Left renal cortex interstitium (tissue), 4 donors: ENCODE measurements around the gene CD83. TPM values are rescaled to one million over a fixed set of nuclear protein-coding genes. Genes with fewer than 3 reads are reported as not detected.
"Not testable (repeated sequence)": the region's sequence is repeated elsewhere in the genome, so short reads cannot be mapped to it uniquely, and the experiment has no call there.

Experiments used
- DNase-seq, 4 donors: peaks; one replicate each; pipeline ENCODE4 v3.0.0-alpha.2; 2013; ENCODE audit warnings: low read depth in 4 of 4, low spot score in 2 of 4, missing footprints in 1 of 4
- polyA plus RNA-seq, 4 donors: library from polyadenylated mRNA; unstranded; fragments of 120-200 nt; gene quantifications; one replicate each; pipeline ENCODE4 v1.2.1, GENCODE V29; 2013; ENCODE audit not compliant: insufficient read length in 4 of 4

Gene CD83
- polyA plus RNA-seq, 4 donors, result 9.4 to 14.7 (median 11.7) TPM

DNA sequence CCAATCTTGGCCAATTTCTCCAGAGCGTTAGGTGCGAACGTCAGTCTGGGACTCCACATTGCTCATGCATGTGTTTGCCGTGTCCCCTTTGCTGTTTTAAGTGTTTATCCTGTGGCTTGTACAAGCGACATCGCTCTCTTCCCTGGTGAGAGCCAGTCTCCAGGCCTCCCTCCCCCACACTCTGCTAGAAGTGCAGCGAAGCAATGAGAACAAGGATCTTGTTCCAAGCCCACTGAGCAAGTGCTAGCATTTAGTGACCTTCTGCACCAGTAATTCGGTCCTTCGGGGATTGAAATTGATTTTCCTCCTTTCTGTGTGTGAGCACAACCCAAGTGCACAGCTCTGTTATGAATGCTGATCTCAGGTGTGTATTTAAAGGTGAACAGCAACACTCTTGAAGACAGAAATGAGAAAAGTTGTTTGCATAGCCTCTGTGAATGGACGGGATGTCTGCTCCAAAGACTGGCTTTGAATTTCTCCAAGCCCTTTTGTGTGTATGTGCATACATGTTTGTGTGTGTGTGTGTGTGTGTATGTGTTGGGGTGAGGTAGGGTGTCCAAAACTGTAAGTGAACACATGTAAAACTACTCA is 29.0 kb downstream of the CD83 start:
- peak in 3 of 4 donors; percentile 44 to 58 (median 53) for DNase-seq

DNA sequence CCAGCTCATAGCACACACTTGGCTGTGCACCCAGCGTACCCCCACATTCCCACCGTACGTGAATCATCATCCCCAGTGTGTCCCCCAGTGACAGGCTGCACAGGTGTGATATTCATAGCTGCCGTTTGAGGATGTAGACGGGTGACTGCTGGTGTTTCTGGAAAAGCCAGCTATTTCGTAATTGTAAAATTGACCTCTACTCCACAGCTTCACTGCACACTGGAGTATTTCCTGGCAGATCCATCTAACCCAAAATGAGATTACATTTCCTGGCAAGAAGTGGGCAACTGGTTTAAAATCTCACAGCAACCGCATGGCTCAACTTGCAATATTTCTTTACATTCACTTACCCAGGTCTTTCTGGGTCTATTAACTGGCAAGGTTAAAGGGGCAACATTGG is 30.3 kb downstream of the CD83 start:
- no peak for DNase-seq

DNA sequence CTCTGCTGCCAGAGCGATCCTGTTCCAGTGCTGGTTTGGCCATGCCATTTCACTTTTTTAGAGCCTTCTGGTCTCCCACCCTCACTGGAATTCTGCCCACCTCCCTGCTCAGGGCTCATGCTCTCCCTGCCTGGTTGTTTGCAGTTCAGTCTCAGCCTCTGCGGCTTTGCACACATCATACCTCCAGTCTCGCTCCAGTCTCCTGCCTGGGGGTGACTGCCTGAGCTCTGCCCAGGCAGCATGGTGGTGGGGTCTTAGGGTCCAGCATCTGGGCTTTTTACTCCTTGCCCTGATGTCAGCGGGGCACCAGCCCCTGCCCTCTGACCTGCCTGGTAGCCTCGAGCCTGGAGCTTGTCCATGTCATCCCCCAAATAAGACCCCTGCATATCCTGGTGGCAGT is 30.9 kb downstream of the CD83 start:
- no peak for DNase-seq

DNA sequence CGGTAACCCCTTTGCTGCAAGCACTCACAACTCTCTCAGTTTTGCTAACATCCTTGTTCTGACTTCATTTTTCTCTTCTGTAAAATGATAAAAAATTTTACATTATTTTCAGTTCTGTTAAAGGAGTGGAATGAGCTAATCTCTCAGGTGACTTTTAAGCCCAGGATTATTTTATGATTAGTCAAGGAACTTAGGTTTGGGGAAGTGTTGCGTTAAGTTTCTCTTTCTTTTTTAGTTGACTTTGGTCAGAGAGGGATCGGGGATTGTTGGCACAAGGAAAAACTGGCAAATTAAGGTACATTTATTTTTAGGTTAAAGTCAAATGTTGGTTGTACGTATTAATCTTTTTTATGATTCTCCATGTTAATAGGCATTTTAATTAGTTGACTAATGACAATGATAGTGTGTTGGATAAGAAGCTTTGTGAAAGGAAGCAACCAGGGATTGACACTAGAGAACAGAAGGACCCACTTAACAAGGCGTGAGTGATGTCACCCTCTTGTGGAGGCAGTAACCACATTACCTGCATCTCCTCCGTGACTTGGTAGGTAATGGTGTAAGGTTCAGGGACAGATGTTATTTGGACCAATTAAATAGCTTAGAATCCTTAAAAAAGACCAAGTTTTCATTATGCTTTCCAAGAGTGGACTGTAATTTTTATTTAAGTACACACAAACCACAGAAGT is 31.6 kb downstream of the CD83 start:
- no peak for DNase-seq

DNA sequence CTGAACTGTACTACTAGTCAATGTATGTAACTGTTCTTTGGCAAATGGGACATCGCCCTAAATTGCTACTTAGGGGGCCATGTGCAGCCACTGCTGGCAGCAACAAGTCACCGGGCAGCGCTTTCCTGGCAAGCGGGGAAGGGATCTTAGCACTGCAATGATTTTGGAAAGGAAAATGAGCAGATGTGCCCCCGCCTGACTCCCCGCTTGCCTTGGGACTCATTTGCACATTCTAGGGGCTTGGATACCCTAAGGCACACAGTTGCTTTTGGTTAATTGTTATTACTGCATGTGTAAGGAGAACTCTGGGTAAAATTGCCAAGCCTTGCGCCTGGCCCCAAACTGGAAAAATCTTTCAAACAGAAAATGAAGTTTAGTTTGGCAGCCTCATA is 32.2 kb downstream of the CD83 start:
- no peak for DNase-seq

DNA sequence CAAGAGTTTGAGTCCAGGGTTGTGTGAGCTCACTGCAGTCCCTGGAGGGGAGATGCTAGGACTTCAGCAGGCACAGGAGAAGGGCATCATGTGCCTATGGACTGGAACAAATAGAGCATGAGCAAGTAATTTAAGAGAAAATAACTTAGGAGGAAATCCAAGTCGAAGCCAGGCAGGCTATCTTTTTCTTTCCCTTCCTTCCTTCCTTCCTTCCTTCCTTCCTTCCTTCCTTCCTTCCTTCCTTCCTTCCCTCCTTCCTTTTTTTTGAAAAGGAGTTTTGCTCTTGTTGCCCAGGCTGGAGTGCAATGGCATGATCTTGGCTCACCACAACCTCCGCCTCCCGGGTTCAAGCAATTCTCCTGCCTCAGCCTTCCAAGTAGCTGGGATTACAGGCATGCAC is 33.7 kb downstream of the CD83 start:
- not testable (repeated sequence) for DNase-seq

DNA sequence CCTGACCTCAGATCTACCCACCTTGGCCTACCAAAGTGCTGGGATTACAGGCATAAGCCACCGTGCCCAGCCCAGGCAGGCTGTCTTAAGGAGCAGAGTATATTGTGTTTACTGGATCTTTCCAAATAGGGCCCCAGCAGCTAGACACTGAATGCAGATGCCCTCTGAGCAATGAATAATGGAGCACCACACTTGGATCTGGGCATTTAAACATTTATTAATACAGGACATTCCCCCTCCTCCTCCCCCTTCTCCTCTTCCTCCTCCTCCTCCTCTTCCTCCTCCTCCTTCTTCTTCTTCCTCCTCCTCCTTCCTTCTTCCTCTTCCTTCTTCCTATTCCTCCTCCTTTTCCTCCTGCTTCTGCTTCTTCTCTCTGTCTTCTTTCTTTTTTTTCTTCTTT is 34.2 kb downstream of the CD83 start:
- DNase-seq, result no peak

DNA sequence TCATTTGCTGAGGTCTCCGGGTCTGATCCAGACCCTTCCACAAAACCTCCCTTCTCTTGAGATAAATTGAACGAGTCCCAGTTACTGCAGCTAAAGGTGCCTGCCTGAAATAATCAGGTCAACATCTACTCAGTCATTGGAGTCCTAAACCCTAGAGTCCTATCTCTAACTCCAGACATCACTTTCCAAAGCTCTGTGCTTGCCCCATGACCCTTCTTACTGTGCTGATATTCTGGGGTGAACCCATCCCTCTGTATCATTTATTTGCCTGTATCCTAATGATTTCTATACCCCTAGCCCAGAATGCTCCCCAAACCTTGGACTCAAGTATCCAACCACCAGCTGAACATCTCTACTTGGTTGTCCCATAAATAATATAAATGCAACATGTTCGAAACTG is 35.7 kb downstream of the CD83 start:
- DNase-seq, result no peak

DNA sequence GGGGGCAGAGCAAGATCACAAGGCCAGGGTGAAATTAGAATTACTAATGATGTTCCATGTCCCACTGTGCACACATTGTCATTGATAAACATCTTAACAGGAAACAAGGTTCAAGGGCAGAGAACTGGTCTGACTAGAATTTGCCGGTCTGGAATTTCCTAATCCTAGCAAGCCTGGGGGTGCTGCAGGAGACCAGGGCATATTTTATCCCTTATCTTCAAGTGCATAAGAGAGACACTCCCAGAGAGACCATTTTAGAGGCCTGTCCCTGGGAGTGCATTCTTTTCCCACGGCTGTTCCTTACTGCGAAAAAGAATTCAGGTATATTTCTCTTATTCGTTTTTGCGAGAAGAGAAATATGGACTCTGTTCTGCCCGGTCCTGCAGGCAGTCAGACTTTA is 41.5 kb downstream of the CD83 start:
- no peak for DNase-seq

DNA sequence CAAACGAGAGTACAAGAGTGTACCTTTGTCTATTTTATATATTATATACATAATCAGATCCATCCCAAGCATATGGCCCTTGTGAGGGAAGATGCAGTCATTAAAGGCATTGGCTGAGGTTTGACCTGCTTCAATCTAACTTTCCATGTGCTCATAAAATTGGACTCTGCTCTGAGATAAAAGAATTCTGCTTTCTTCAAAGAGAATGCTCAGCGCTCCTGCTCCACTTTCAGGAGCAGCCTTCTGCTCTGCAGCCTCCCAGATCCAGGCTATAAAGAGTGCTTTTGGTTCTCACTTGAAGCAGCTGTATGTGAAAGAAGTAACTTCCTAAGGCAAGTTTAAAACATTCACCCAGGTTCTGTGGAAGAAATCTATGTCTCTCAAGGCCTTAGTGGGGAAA is 45.3 kb downstream of the CD83 start:
- DNase-seq, result no peak

DNA sequence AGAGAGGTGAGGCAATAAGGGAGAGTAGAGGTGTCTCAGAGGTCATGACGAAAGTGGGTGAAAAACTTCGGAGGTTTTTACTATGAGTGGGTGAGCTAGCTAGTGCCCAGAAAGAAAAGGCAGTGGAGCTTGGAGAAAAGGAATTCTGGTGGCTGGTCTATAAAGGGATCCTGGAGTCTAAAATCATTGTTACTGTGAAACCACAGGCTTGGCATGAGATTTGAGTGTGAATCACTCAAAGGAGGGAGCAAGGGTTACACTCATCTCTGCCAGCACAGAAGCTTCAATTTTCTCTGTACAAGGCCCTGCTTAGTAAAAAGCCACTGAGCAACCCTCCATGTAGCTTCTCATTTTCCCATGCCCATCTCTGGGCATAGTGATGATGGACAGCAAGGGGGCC is 47.5 kb downstream of the CD83 start:
- no peak for DNase-seq

DNA sequence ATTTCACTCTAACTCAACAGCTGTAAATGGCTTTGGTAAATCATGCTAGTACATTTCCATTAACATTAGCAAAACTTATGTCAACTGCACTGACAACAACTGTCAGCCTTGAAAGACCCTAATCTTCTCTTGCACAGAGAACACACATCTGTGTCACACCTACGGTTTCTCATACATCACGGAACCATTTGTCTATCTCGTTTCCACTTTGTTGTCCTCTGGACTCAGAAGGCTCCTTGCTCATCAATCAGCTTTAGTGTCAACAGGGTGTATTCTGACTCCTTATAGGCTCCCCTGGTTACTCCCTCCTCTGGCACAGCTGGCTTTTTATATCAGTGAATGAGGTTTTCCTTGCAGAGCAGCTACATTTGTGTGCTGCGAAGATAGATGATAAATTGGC is 49.3 kb downstream of the CD83 start:
- peak in 1 of 4 donors; percentile 17 for DNase-seq

DNA sequence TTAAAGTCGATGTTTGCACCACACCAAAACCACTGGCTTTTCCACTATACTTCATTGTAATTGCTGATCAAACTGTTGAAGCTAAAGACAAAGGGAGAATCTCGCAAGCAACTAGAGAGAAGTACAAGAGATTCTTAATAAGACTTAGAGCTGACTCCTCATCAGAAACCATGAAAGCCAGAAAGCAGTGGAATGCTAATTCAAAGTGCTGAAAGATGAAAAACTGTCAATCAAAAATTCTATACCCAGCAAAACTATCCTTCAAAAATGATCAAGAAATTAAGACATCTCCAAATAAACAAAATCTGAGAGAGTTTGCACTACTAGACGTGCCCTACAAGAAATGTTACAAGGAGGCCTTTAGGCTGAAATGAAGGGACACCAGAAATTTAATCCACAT is 52.6 kb downstream of the CD83 start:
- no peak for DNase-seq

DNA sequence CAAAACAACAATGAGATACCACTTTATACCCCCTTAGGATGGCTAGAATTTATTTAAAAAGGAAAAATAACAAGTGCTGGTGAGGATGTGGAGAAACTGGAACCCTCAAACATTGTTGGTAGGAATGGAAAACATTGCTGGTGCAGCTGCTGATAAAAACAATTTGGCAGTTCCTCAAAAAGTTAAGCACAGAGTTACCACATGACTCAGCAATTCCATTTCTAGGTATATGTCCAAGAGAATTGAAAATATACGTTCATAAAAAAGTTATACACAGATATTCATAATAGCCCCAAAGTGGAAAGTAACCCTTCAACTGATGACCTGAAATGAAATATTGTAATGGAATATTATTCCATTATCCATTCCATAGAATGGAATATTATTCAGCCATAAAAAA is 55.0 kb downstream of the CD83 start:
- no peak for DNase-seq

DNA sequence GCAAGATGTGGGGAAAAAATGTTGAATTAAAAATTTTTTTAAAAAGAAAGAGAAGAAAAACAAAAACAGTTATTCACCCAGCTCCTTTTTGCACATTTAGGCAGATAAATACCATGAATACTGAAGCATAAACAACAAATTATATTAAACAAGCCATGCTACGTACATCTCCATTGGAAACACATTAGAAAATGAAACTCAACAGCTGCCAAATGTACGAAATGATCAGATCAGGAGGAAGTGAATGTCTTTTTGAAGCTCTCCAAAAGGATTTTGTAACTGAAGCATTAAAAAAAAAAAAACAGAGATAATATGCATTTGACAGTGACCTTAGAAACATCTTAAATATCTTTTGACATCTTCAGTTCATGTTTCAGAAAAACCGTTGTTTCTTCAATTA is 56.7 kb downstream of the CD83 start:
- no peak for DNase-seq

DNA sequence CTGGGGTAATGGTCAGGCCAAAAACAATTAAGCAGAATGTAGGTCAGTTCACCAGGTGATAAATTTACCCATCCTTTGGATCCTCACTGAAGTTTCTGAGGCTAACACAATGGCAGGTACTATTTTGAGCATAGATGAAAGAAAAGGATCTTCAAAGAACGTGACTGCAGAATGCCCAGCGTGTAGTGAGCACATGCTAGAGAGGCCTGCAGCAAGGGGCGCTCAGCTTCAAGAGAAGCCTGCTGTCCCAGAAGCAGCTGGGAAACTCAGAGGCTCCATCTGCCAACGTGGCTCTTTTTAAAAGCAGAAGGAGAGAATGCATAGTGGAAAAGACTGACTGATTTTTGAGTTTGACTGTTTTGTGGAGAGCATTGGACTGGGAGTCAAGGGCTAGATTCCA is 57.4 kb downstream of the CD83 start:
- DNase-seq, result no peak

DNA sequence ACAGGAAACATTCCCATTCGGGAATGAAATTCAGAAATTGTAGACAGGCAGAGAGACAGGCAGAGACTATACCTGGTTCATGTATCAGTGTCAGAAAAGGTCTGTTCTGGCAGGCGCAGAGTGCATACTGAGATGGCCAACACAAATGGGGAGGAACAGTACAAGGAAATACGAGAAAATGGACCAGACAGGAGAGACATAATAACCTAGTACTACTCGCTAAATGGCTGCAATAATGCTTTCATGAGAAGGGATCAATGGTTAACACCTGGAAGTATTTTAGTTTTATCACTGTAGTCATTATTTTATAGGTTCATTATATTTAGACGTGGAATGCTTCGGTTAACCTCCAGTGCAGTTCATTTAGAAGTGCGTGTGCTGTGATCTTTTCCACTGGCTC is 58.9 kb downstream of the CD83 start:
- no peak for DNase-seq

DNA sequence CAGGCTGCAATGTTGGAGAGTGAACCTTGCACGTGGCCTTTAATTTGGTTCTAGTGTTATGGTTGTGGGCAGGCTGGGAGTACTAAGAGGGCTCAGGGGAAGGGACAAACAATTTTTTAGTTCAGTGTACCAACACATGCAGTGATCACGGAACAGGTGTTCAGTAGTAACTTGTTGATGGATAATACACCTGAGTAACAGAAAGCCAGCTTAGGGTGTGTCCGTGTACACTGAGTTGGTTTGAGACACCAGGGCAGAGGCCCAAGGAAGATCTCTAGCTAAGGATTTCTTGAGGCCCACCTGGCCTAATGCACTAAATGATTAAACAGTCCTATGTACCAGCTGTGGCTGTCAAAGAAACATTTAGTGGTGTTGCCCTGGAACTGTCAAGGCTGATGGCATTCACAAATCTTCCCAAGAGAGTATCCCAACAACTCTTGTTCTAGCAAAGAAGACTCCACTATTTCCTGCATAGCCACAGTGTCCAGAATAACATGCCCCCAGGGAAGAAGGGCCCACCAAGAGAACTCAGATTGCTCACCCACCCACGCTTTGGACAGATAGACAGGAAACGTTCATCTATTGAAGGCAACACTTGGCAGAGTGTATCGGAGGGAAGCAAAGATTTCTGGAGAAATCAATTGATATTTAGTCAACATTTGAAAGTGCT is 60.0 kb downstream of the CD83 start:
- no peak for DNase-seq

DNA sequence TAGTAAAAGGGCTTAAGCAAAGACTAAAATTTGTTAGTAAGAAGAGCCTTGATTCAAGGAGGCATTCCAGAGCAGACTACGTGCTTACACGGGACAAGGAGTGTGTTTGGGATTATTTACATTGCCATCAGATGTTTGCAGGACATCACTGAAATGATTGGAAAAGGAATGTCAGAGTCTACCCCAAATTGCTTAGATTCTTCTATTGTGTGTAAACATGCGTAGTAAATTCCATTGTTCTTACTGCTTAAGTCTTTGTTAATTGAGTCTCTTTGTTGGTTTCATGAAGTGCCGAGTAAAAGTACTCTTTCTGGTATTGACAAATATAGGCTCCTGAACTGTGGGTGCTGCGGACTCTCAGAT is 60.5 kb downstream of the CD83 start:
- no peak for DNase-seq

DNA sequence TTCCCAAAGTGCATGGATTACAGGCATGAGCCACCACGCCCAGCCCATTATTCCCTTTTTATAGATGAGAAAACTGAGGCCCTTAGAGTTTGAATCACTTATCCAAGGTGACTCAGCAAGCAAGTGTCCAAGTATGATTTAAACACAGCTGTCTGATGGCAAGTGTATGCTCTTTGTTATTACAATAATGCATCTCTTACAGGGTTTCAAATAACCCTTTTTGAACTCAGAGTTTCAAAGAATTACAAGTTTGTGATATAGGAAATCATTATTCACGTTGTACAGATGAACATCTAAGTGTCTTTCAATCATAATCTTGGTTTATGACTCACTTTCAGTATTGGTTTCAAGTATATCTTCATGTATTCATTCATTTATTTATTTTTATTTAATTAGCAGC is 63.0 kb downstream of the CD83 start:
- no peak for DNase-seq

DNA sequence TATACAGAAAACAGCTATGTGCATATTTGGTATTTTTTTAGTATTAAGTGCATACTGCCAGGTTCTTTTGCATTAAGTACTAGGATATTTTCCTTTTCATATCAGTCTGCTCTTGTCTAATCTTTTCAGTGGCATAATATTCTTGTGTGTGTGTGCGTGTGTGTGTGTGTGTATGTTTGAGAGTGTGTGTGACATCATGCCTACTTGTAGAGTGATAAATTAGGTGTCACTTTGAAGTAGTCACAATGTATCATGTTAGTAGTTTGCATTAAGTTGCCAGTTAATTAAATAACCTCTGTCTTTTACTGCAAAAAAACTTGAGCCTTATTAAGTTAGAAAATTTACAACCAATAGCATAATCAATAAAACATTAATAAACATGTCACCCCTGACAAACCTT is 65.3 kb downstream of the CD83 start:
- DNase-seq, result no peak
